Heart left ventricle (tissue), 13 donors: ENCODE results near the gene KCNC3.

Experiments used
- POLR2A ChIP-seq, 2 donors: fragments of 450-650 bp; IDR thresholded peaks; one replicate each; pipeline ENCODE4 v1.6.1; 2017; ENCODE audit warnings: antibody characterized with exemption in 2 of 2, mild to moderate bottlenecking in 2 of 2, moderate library complexity in 2 of 2
- TF ChIP-seq, protein P1 (sequence below), 12 donors: fragments of 200-600 bp; sonication (generic) in 4 of 12; IDR thresholded peaks; one replicate each; pipeline versions ENCODE4 v1.5.0 to v1.8.0; 2018 to 2022; ENCODE audit warnings: antibody characterized with exemption in 12 of 12, mild to moderate bottlenecking in 5 of 12
- donor health status: ischemic (EF 13 %, LVEDD 7.1; RV severe dilation, severe dysfunction).
- donor health status: DM: no; HTN: yes; CAD: no.
- donor health status: DM: no; HTN: no; CAD: no.
- donor health status: ischemic (EF 25% LVEDD 6.9; RV normal size, moderate dysfunction).
- donor health status: ischemic (EF 25% LVEDD 5.7; RV mildly dilated, moderate dysfunction).
- donor health status: ischemic (EF 35%, LVEDD 5.7; RV mildly dilated, moderate dysfunction).
- donor health status: nonischemic (EF 11% LVEDD 7.7; RV severe dilation, severe dysfunction).
- donor health status: DM: yes; HTN: yes; CAD: no.
- donor health status: PGD.
- donor health status: ischemic (EF 29% LVEDD 5.4; RV normal size, mild dysfunction).
- donor health status: nonischemic (EF 23%, LVEDD 6.1; RV moderate dilation, normal function).

DNA sequence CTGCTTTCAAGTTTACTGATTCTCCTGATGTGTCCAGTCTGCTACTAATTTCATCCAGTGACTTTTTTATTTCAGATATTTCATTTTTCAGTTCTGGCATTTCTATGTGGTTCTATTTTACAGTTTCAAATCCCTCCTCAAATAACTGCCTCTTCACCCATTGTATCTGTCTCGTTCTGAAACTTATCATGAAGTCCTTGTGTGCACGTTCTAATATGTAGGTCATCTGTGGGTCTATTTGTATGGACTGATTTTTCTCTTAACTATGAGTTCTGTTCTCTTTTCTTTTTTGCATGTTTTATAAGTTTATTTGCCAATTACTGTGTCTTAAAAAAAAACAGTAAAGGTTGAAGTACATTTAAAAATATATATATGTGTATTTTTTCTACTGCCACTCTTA lies 43.3 kb downstream of the KCNC3 start:
- TF ChIP-seq POLR2A (IDR thresholded peaks at IDR 0.05) = no peak
- TF ChIP-seq, protein P1, sequence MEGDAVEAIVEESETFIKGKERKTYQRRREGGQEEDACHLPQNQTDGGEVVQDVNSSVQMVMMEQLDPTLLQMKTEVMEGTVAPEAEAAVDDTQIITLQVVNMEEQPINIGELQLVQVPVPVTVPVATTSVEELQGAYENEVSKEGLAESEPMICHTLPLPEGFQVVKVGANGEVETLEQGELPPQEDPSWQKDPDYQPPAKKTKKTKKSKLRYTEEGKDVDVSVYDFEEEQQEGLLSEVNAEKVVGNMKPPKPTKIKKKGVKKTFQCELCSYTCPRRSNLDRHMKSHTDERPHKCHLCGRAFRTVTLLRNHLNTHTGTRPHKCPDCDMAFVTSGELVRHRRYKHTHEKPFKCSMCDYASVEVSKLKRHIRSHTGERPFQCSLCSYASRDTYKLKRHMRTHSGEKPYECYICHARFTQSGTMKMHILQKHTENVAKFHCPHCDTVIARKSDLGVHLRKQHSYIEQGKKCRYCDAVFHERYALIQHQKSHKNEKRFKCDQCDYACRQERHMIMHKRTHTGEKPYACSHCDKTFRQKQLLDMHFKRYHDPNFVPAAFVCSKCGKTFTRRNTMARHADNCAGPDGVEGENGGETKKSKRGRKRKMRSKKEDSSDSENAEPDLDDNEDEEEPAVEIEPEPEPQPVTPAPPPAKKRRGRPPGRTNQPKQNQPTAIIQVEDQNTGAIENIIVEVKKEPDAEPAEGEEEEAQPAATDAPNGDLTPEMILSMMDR (IDR thresholded peaks at IDR 0.05) = no peak
